ENCODE data around the gene ITIH4.

DNA sequence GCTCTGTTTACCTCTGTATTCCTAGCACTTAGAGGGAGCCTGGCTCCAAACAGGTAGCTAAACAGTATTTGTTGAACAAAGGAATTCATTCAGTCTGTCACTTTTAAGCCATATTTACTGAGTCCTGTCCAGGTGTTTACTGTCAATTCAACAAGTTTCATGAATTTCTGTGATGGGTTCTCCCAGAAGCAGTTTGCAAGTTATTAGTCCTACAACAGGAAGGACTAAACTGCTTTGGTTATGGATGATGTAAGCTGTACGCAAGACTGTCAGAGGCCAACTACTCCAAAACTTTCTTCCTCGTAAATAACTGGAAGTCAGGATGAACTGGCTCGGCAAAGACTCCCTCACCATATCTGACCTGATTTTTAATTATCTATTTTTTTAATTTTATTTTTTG lies 41.8 kb upstream of the ITIH4 start:
- TF ChIP-seq, protein P1, sequence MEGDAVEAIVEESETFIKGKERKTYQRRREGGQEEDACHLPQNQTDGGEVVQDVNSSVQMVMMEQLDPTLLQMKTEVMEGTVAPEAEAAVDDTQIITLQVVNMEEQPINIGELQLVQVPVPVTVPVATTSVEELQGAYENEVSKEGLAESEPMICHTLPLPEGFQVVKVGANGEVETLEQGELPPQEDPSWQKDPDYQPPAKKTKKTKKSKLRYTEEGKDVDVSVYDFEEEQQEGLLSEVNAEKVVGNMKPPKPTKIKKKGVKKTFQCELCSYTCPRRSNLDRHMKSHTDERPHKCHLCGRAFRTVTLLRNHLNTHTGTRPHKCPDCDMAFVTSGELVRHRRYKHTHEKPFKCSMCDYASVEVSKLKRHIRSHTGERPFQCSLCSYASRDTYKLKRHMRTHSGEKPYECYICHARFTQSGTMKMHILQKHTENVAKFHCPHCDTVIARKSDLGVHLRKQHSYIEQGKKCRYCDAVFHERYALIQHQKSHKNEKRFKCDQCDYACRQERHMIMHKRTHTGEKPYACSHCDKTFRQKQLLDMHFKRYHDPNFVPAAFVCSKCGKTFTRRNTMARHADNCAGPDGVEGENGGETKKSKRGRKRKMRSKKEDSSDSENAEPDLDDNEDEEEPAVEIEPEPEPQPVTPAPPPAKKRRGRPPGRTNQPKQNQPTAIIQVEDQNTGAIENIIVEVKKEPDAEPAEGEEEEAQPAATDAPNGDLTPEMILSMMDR (IDR thresholded peaks at IDR 0.05): no peak
- TF ChIP-seq EZH2 (IDR thresholded peaks at IDR 0.05; ENCODE audit: borderline replicate concordance, insufficient read depth, low read depth, low read length, poor library complexity, severe bottlenecking): no peak

Data from B cell (primary cell).